PC-9 (cell line): ENCODE data around the gene AK5. TPM values are rescaled to one million over a fixed set of nuclear protein-coding genes. Genes with fewer than 3 reads are reported as not detected.

ENCODE experiments used
- BruUV-seq: library from RNA; stranded (reverse); fragments of 400-500 nt; replicated peaks from 2 replicates; lab custom pipeline; 2021; lab: Mats Ljungman, UMichigan
- CTCF ChIA-PET: fragments of 300-600 bp; sonication (Branson Sonifier 250); formaldehyde crosslinking; loops from one replicate; lab custom pipeline; 2022; ENCODE audit warnings: antibody characterized with exemption; lab: Charles Lee
- POLR2A ChIA-PET: fragments of 300-600 bp; sonication (Branson Sonifier 250); formaldehyde crosslinking; loops from one replicate; lab custom pipeline; 2022; ENCODE audit warnings: antibody characterized with exemption; ENCODE audit not compliant: unreplicated experiment; lab: Charles Lee
- DNase-seq, 2 experiments: peaks; one replicate each; pipeline versions ENCODE4 v3.0.0 to v3.0.0-alpha.2; 2015 to 2022; ENCODE audit warnings: mixed read lengths in 1 of 2
- H2AFZ ChIP-seq: fragments of 200-600 bp; sonication (generic); 2 replicates; pipeline ENCODE4 v1.8.1; 2017; ENCODE audit warnings: antibody characterized with exemption
- H3F3A ChIP-seq: fragments of 200-600 bp; sonication (generic); 2 replicates; pipeline ENCODE4 v1.8.1; 2017; ENCODE audit warnings: antibody characterized with exemption, mild to moderate bottlenecking, low read depth; ENCODE audit not compliant: insufficient read depth
- H3K27ac ChIP-seq: fragments of 200-600 bp; sonication (generic); 2 replicates; pipeline ENCODE4 v1.6.1; 2016; ENCODE audit warnings: mixed run types
- H3K27me3 ChIP-seq: fragments of 200-600 bp; sonication (generic); 2 replicates; pipeline ENCODE4 v1.6.1; 2016; ENCODE audit warnings: low read depth, mixed run types; ENCODE audit not compliant: insufficient read depth
- H3K36me3 ChIP-seq: fragments of 200-600 bp; sonication (generic); 2 replicates; pipeline ENCODE4 v1.6.1; 2016; ENCODE audit warnings: low read depth, mixed run types
- H3K4me1 ChIP-seq: fragments of 200-600 bp; sonication (generic); replicated peaks from 2 replicates; pipeline ENCODE4 v1.6.1; 2016; ENCODE audit warnings: mixed run types; ENCODE audit not compliant: insufficient read depth
- H3K4me2 ChIP-seq: fragments of 200-600 bp; sonication (generic); 2 replicates; pipeline ENCODE4 v1.6.1; 2017; ENCODE audit warnings: mixed run types
- H3K4me3 ChIP-seq: fragments of 200-600 bp; sonication (generic); 2 replicates; pipeline ENCODE4 v1.6.1; 2016; ENCODE audit warnings: mixed run types
- H3K79me2 ChIP-seq: fragments of 200-600 bp; sonication (generic); 2 replicates; pipeline ENCODE4 v1.6.1; 2017; ENCODE audit warnings: low read depth, mixed run types
- H3K9me2 ChIP-seq: fragments of 200-600 bp; sonication (generic); 2 replicates; pipeline ENCODE4 v1.8.1; 2017; ENCODE audit warnings: mild to moderate bottlenecking; ENCODE audit not compliant: insufficient read depth
- H3K9me3 ChIP-seq: fragments of 200-600 bp; sonication (generic); 2 replicates; pipeline ENCODE4 v1.8.1; 2016; ENCODE audit warnings: low read depth; ENCODE audit not compliant: insufficient read depth
- H4K20me1 ChIP-seq: fragments of 200-600 bp; sonication (generic); 2 replicates; pipeline ENCODE4 v1.8.1; 2017; ENCODE audit not compliant: insufficient read depth
- EZH2 ChIP-seq: fragments of 200-600 bp; sonication (generic); IDR thresholded peaks from 2 replicates; pipeline ENCODE4 v1.8.0; 2017; ENCODE audit warnings: antibody characterized with exemption, low read depth
- intact Hi-C: fragments of 100-400 bp; cut with micrococcal nuclease; formaldehyde crosslinking; loops from one replicate; pipeline ENCODE4 v1.10.0; 2022; ENCODE audit not compliant: unreplicated experiment
- total RNA-seq: library from RNA; stranded (reverse); gene quantifications from 2 replicates; pipeline ENCODE4 v1.2.3, GENCODE V29; 2021
- TF ChIP-seq, protein P1 (sequence below): fragments of 200-600 bp; sonication (generic); conservative IDR thresholded peaks from 2 replicates; pipeline ENCODE4 v1.6.1; 2017; ENCODE audit warnings: mixed run types, antibody characterized with exemption, mild to moderate bottlenecking, moderate library complexity

Gene AK5
- total RNA-seq, 1 experiment from 2014 or later = 1.2 TPM

DNA sequence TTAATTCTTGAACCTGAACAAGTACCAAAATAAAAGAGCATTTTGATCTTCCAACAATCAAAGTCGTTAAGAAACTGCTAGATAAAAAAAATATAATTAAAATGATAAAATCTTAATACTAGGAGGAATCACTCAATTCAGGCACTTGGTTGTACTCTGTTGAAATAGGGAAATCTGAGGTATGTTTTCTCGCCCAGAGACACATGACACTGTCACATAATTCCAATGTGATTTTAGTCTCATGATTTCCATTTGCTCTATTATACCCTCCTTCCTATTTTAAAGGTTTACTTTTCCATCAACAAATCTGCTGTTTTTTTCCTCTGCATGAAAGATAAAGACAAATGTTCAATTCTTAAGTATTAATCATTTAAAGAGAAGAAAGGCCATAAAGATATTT is 303.1 kb downstream of the AK5 start:
- no peak overlapping the region for H2AFZ ChIP-seq
- H3K4me1 ChIP-seq = no peaks in the 10 kb centered on the region
- ChIA-PET POLR2A (no interaction called here), CTCF (no interaction called here)
- H4K20me1 ChIP-seq = peaks cover 5% of the 10 kb centered on the region; the same call in 1 of the 2 replicates
- H3K27ac ChIP-seq = no peak overlapping the region
- intact Hi-C loops = no loop called here
- no peak for DNase-seq
- no TSS peak for BruUV-seq
- no peaks in the 10 kb centered on the region for H3K9me2 ChIP-seq
- peaks cover 17% of the 10 kb centered on the region for H3F3A ChIP-seq
- peaks cover 14% of the 10 kb centered on the region for H3K79me2 ChIP-seq
- no peaks in the 10 kb centered on the region for H3K27me3 ChIP-seq
- TF ChIP-seq, protein P1, sequence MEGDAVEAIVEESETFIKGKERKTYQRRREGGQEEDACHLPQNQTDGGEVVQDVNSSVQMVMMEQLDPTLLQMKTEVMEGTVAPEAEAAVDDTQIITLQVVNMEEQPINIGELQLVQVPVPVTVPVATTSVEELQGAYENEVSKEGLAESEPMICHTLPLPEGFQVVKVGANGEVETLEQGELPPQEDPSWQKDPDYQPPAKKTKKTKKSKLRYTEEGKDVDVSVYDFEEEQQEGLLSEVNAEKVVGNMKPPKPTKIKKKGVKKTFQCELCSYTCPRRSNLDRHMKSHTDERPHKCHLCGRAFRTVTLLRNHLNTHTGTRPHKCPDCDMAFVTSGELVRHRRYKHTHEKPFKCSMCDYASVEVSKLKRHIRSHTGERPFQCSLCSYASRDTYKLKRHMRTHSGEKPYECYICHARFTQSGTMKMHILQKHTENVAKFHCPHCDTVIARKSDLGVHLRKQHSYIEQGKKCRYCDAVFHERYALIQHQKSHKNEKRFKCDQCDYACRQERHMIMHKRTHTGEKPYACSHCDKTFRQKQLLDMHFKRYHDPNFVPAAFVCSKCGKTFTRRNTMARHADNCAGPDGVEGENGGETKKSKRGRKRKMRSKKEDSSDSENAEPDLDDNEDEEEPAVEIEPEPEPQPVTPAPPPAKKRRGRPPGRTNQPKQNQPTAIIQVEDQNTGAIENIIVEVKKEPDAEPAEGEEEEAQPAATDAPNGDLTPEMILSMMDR = no peak
- TF ChIP-seq EZH2 = no peak
- H3K4me3 ChIP-seq = no peak overlapping the region
- H3K9me3 ChIP-seq = no peaks in the 10 kb centered on the region
- H3K36me3 ChIP-seq = 0 out of 2 replicates have a peak, but pooled peaks cover 29% of the 10 kb centered on the region
- no peak overlapping the region for H3K4me2 ChIP-seq

DNA sequence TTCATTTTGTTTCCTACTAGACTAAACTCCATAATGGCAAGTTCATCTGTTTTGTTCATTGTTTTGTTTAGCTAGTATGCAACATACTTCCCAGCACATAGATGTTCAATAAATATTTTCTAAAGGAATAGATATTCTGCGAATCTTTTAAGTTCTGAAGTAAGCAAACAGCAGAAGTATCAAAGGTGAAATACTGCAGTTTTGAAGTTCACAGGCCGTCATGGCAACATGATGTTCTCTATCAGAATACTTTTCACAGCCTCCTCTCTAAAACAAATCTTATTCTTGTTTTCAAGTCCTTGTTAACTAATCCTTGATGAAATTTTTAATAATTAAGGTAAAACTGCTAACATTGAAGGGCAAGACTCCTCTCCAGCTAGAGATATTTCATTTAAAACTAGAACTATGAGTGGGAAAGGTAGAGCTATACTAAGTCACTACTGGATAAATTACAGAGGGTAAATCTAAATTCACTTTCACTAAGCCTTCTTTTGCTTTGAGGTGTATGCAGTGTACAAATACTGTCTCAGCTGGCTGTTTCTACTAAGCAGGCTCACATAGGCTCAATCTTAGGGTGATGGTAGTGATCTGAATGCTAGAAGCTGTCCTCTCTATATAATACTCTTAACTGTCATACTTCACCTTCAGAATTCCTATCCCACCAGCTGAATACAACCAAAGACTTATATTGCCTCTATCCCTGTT is 303.9 kb downstream of the AK5 start:
- no peak overlapping the region for H3K4me3 ChIP-seq
- peaks cover 10% of the 10 kb centered on the region for H3F3A ChIP-seq
- H3K27ac ChIP-seq = no peak overlapping the region
- no peak overlapping the region for H3K4me2 ChIP-seq
- H3K9me2 ChIP-seq = no peaks in the 10 kb centered on the region
- H3K4me1 ChIP-seq = no peaks in the 10 kb centered on the region
- no peak for TF ChIP-seq EZH2
- TF ChIP-seq, protein P1 = no peak
- no peaks in the 10 kb centered on the region for H3K27me3 ChIP-seq
- H3K36me3 ChIP-seq = 0 out of 2 replicates have a peak, but pooled peaks cover 23% of the 10 kb centered on the region
- POLR2A ChIA-PET = no interaction called here
- no peaks in the 10 kb centered on the region for H3K9me3 ChIP-seq
- H4K20me1 ChIP-seq = peaks cover 5% of the 10 kb centered on the region; the same call in 1 of the 2 replicates
- intact Hi-C loops = no loop called here
- BruUV-seq = no TSS peak
- DNase-seq = no peak
- no peak overlapping the region for H2AFZ ChIP-seq
- peaks cover 21% of the 10 kb centered on the region for H3K79me2 ChIP-seq
- CTCF ChIA-PET = no interaction called here

DNA sequence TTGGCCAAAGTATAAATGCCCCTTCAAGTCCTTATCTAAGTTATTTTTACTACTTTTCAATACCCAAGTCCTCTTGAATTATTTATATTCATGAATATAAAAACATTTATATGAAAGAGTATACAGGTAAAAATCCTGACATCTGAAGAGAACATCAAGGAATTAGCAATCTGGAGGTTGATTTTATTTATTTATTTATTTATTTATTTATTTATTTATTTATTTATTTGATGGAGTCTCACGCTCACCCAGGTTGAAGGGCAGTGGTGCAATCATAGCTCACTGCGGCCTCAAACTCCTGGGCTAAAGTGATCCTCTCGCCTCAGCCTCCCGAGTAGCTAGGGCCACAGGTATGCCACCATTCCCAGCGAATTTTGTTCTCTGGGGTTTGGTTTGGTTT is 307.4 kb downstream of the AK5 start:
- Histone ChIP-seq H3K9me2 (no peaks in the 10 kb centered on the region), H3K79me2 (peaks cover 31% of the 10 kb centered on the region; the same call in 1 of the 2 replicates), H3K4me1 (no peaks in the 10 kb centered on the region), H3K27me3 (no peaks in the 10 kb centered on the region), H3K36me3 (0 out of 2 replicates have a peak, but pooled peaks cover 10% of the 10 kb centered on the region), H3K4me2 (no peak overlapping the region), H3K27ac (no peak overlapping the region), H3K9me3 (no peaks in the 10 kb centered on the region), H4K20me1 (peaks cover 5% of the 10 kb centered on the region; the same call in 1 of the 2 replicates), H2AFZ (no peak overlapping the region), H3K4me3 (no peak overlapping the region), H3F3A (peaks cover 9% of the 10 kb centered on the region)
- POLR2A ChIA-PET = no interaction called here
- TF ChIP-seq, protein P1 = no peak
- no peak for TF ChIP-seq EZH2
- BruUV-seq = no TSS peak
- intact Hi-C loops = no loop called here
- DNase-seq = no peak
- CTCF ChIA-PET = no interaction called here
